ENCODE measurements around the gene AKAP11.

Gene AKAP11

GRCh38 chr13:42305503-42305902 is 33.6 kb downstream of the AKAP11 start:
- H3K4me3 ChIP-seq (replicated peaks; ENCODE audit: low read depth, low read length): no peak overlapping the region
- DNase-seq (ENCODE audit: low read depth): no peak
- TF ChIP-seq CTCF (IDR thresholded peaks at IDR 0.05; ENCODE audit: low read length, missing control alignments): no peak

DNA sequence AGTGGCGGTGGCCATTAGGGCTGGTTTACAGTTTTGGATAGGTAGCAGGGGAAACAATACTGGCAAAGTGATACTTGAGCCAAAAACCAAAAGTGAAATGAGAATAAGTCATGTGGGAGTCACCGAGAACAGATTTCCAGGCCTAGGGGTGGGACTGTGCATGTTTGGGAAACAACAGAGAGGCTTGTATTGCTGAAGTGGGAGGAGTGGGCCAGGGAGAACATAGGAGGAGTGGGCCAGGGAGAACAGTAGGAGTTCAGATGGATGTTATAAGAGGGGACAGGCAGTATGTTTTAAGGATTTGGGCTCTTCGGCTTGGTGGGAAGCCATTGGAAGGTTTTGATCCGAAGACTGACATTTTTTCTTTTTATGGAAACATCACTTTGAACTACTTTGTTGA is 35.5 kb downstream of the AKAP11 start:
- no peak overlapping the region for H3K4me3 ChIP-seq (replicated peaks; ENCODE audit: low read depth, low read length)
- TF ChIP-seq CTCF (IDR thresholded peaks at IDR 0.05; ENCODE audit: low read length, missing control alignments): no peak
- no peak for DNase-seq (ENCODE audit: low read depth)

GRCh38 chr13:42312817-42313431 is 41.0 kb downstream of the AKAP11 start:
- TF ChIP-seq CTCF (IDR thresholded peaks at IDR 0.05; ENCODE audit: low read length, missing control alignments): no peak
- DNase-seq (ENCODE audit: low read depth): no peak
- H3K4me3 ChIP-seq (replicated peaks; ENCODE audit: low read depth, low read length): no peak overlapping the region

DNA sequence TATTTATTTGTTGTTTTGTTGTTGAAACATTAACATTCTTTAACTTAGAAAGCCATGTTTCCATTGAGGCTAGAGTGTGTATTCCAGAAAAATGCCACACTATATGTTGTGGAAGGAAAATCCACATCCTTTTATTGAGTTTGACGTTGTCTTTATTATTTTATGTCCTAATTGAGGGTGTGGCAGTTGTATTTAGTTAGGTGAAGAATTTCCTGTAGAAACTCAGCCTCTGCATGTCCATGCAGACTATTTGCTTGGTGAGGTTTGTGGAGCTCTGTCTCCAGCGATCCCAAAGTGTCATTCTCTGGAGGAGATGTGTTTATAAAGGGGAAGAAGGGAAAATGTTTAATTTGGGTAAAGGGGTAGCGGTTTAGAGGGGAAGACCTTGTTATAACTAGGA is 46.6 kb downstream of the AKAP11 start:
- no peak for TF ChIP-seq CTCF (IDR thresholded peaks at IDR 0.05; ENCODE audit: low read length, missing control alignments)
- DNase-seq (ENCODE audit: low read depth): no peak

GRCh38 chr13:42320375-42320787 is 48.4 kb downstream of the AKAP11 start:
- no peak for TF ChIP-seq CTCF (IDR thresholded peaks at IDR 0.05; ENCODE audit: low read length, missing control alignments)
- H3K4me3 ChIP-seq (replicated peaks; ENCODE audit: low read depth, low read length): no peak overlapping the region
- no peak for DNase-seq (ENCODE audit: low read depth)

More for the DNA sequence above, 46.6 kb downstream of the AKAP11 start:
- H3K4me3 ChIP-seq (replicated peaks; ENCODE audit: low read depth, low read length): no peak overlapping the region

GRCh38 chr13:42322806-42323205 is 50.9 kb downstream of the AKAP11 start:
- DNase-seq (ENCODE audit: low read depth): no peak
- TF ChIP-seq CTCF (IDR thresholded peaks at IDR 0.05; ENCODE audit: low read length, missing control alignments): no peak
- no peak overlapping the region for H3K4me3 ChIP-seq (replicated peaks; ENCODE audit: low read depth, low read length)

DNA sequence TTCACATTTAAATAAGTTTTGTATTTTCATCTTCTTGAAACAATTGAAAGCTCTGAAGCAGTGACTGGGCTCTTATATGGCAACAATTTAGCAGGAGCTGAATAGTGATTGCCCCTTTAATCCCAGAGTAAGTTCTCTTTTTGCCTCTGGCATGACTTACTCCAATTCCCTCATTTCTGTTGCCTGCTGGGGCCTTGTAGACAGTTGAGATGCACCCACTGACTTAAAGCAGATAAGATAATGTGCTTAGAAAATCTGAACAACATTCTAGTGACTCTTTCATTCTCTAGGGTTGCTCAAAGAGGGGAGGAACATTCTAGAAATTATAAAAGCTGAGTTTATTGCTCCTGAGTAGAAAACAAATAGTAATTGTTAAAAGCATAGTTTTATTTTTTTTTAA is 52.8 kb downstream of the AKAP11 start:
- no peak for DNase-seq (ENCODE audit: low read depth)
- no peak for TF ChIP-seq CTCF (IDR thresholded peaks at IDR 0.05; ENCODE audit: low read length, missing control alignments)
- H3K4me3 ChIP-seq (replicated peaks; ENCODE audit: low read depth, low read length): no peak overlapping the region
